DMS53 (cell line): ENCODE data around the gene GNB1L.

Source experiments
- DNase-seq: peaks from one replicate; lab custom pipeline; 2025; lab: John Stamatoyannopoulos, UW

GNB1L gene

DNA sequence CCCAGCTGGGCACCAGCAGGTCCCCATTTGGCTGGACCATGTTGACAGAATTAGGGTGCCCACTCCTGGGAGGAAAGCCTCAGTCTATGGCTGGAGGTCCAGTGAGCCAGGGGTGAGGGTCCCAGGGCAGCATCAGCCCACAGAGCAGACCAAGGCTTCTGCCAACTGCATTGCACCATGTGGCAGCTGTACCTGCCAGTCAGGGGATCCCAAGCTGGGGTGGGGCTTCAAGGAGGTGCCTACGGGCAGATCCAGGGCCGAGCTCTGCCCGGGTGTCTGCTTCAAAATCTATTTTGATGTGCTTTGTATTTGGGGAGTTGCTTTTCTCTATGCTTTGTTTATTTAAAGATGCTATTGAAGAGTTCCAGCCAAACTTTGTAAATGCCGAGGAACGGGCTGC, 120.9 kb downstream of the GNB1L start:
- DNase-seq: no peak
